Right lobe of liver (tissue), 6 donors: ENCODE data around the gene DTX1. TPM values are rescaled to one million over a fixed set of nuclear protein-coding genes. Genes with fewer than 3 reads are reported as not detected.

Experiments
- ATAC-seq, 4 donors: fragments of 200-7000 bp; cut with Tn5 transposase; one replicate each; pipeline ENCODE4 v1.9.1; 2020; ENCODE audit warnings: mild to moderate bottlenecking in 4 of 4, moderate library complexity in 4 of 4
- DNase-seq, 3 donors: peaks; one replicate each; pipeline ENCODE4 v3.0.0-alpha.2; 2020
- H3K27ac ChIP-seq, 3 donors: fragments of 200-600 bp; one replicate each; pipeline ENCODE4 v1.8.0; 2022
- H3K27me3 ChIP-seq, 2 donors: fragments of 200-600 bp; one replicate each; pipeline ENCODE4 v1.8.0; 2022
- H3K36me3 ChIP-seq, 4 donors: fragments of 200-600 bp; sonication (generic) in 1 of 4; one replicate each; pipeline versions ENCODE4 v1.5.1 to v1.8.0; 2017 to 2022; ENCODE audit warnings: control low read depth in 1 of 4
- H3K4me1 ChIP-seq, 4 donors: fragments of 200-600 bp; sonication (generic) in 1 of 4; one replicate each; pipeline versions ENCODE4 v1.5.1 to v1.8.0; 2017 to 2022; ENCODE audit warnings: control low read depth in 1 of 4
- H3K4me3 ChIP-seq, 3 donors: fragments of 200-600 bp; one replicate each; pipeline ENCODE4 v1.8.0; 2022
- H3K9me3 ChIP-seq, 4 donors: fragments of 200-600 bp; sonication (generic) in 1 of 4; one replicate each; pipeline versions ENCODE4 v1.5.1 to v1.8.0; 2017 to 2022; ENCODE audit warnings: control low read depth in 1 of 4
- CTCF ChIP-seq, 4 donors: fragments of 200-600 bp in 3 of 4; fragments of 450-650 bp in 1 of 4; IDR thresholded peaks; one replicate each; pipeline versions ENCODE4 v1.5.1 to v1.8.0; 2016 to 2022; ENCODE audit warnings: antibody characterized with exemption in 4 of 4, mild to moderate bottlenecking in 2 of 4
- POLR2A ChIP-seq: fragments of 450-650 bp; IDR thresholded peaks from one replicate; pipeline ENCODE4 v1.6.1; 2017; ENCODE audit warnings: antibody characterized with exemption, mild to moderate bottlenecking
- WGBS: methylation state at CpG from one replicate; pipeline ENCODE4 v1.1.6; 2018; ENCODE audit warnings: low coverage, low lambda C conversion rate; ENCODE audit not compliant: insufficient coverage; ENCODE audit errors: missing lambda C conversion rate; 5-methylcytosine and 5-hydroxymethylcytosine counted together
- intact Hi-C, 2 donors: fragments of 100-400 bp; cut with DNase I; formaldehyde crosslinking; loops; one replicate each; pipeline versions ENCODE4 v1.11.2 to v1.14.1; 2022
- total RNA-seq, 6 experiments: library from RNA; depleted of rRNA in 2 of 6; stranded (reverse); fragments of >200 nt in 2 of 6; fragmentation: NEBNext Ultra II Directional in 3 of 6; extraction: Animal tissue kit (Norgen Biotek cat#: 25700) in 3 of 6; gene quantifications; one replicate each; pipeline versions ENCODE4 v1.1.0 to v1.2.4, GENCODE V29; 2016 to 2023
- donor health status: DM: no; HTN: yes; CAD: no.
- donor health status: DM: no; HTN: no; CAD: no.
- donor health status: DM: no; HTN: no; CAD: no.
- donor health status: DM: no; HTN: yes; CAD: no.
- donor health status: DM: no; HTN: yes; CAD: no.

The DTX1 gene
- total RNA-seq, 6 experiments from 2014 or later: 1.4 to 51.2 (median 20.0) TPM

GRCh38 chr12:113133036-113133435 is 76.5 kb downstream of the DTX1 start:
- Histone ChIP-seq H3K4me1 (no peaks in the 10 kb centered on the region), H3K27ac (no peak overlapping the region), H3K4me3 (no peak overlapping the region), H3K27me3 (no peaks in the 10 kb centered on the region), H3K36me3 (no peaks in the 10 kb centered on the region), H3K9me3 (no peaks in the 10 kb centered on the region)
- intact Hi-C loops: no loop called here
- 33% methylated on average over 1 of the region's 6 CpGs for WGBS
- DNase-seq (peak in 1 of 3 donors; percentile 17), ATAC-seq (no peak)
- TF ChIP-seq POLR2A (no peak), CTCF (IDR thresholded peaks at IDR 0.05) (no peak)

GRCh38 chr12:113133666-113134065 is 77.1 kb downstream of the DTX1 start:
- Histone ChIP-seq H3K27me3 (no peaks in the 10 kb centered on the region), H3K36me3 (no peaks in the 10 kb centered on the region), H3K4me1 (no peaks in the 10 kb centered on the region), H3K9me3 (no peaks in the 10 kb centered on the region), H3K27ac (no peak overlapping the region), H3K4me3 (no peak overlapping the region)
- intact Hi-C loops: no loop called here
- DNase-seq: peak in 1 of 3 donors; percentile 25
- no CpG with 5 or more reads among the region's 3 CpGs for WGBS
- no peak for ATAC-seq
- TF ChIP-seq CTCF (IDR thresholded peaks at IDR 0.05): no peak
- no peak for TF ChIP-seq POLR2A

GRCh38 chr12:113134071-113134470 is 77.5 kb downstream of the DTX1 start:
- H3K4me1 ChIP-seq: no peaks in the 10 kb centered on the region
- DNase-seq (no peak), ATAC-seq (no peak)
- intact Hi-C loops: no loop called here
- no peaks in the 10 kb centered on the region for H3K9me3 ChIP-seq
- no peak overlapping the region for H3K4me3 ChIP-seq
- no peaks in the 10 kb centered on the region for H3K36me3 ChIP-seq
- H3K27ac ChIP-seq: no peak overlapping the region
- no peaks in the 10 kb centered on the region for H3K27me3 ChIP-seq
- no peak for TF ChIP-seq CTCF (IDR thresholded peaks at IDR 0.05)
- no peak for TF ChIP-seq POLR2A
- no CpG with 5 or more reads among the region's 2 CpGs for WGBS

GRCh38 chr12:113134521-113134951 is 78.0 kb downstream of the DTX1 start:
- intact Hi-C loops: no loop called here
- TF ChIP-seq POLR2A (no peak), CTCF (IDR thresholded peaks at IDR 0.05) (no peak)
- no peak overlapping the region for H3K27ac ChIP-seq
- H3K9me3 ChIP-seq: no peaks in the 10 kb centered on the region
- no peaks in the 10 kb centered on the region for H3K27me3 ChIP-seq
- ATAC-seq (no peak), DNase-seq (peak in 1 of 3 donors; percentile 39)
- no peaks in the 10 kb centered on the region for H3K4me1 ChIP-seq
- no peak overlapping the region for H3K4me3 ChIP-seq
- no peaks in the 10 kb centered on the region for H3K36me3 ChIP-seq
- WGBS: 33% methylated on average over 1 of the region's 6 CpGs
